ENCODE data around the gene PPP2R5C. TPM values are rescaled to one million over a fixed set of nuclear protein-coding genes. Genes with fewer than 3 reads are reported as not detected.
A peak's percentile ranks its signal among the peaks of the same experiment; 100 is the strongest.

The PPP2R5C gene
- total and polyA plus RNA-seq, 9 of the 15 experiments (the other 6 are each of a cell fraction or from before 2014, with no cell fraction given), result 284 to 617 (median 395) TPM

DNA sequence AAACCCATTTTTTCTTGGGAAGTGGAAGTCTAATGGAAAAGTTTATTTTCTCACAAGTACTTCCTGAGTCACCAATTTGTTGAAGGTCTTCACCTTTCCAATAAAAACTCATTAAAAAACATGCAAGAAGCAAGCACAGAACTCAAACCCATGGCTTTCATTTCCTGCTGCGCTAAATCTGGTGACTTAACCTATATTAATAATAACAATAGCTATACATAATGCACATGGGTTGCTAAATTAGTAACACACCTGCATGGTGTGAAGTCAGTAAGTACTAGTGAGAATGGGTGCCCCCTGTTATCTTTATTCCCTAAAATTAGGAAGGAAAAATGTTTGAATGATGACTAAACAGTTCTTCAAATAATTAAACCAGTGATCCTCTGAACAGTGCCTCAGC is 52.3 kb downstream of the PPP2R5C start:
- Histone ChIP-seq H3K27ac (ENCODE audit: extremely low read depth, low read depth, low read length) (peak overlapping the region; percentile 10; the same call in 1 of the 3 replicates), H3K4me1 (replicated peaks in 1 of 2; ENCODE audit: control insufficient read depth in 2 of 2, insufficient read depth in 2 of 2, low read length in 2 of 2) (peaks cover 6 to 52% of the 10 kb centered on the region in 2 experiments), H3K79me2 (ENCODE audit: control insufficient read depth, insufficient read depth, low read length) (peaks cover 97% of the 10 kb centered on the region), H3K27me3 (ENCODE audit: control insufficient read depth in 2 of 2, insufficient read depth in 2 of 2, low read length in 2 of 2) (no peaks in the 10 kb centered on the region), H3K4me2 (ENCODE audit: insufficient read depth, low read length) (no peak overlapping the region), H3K9me3 (replicated peaks; ENCODE audit: control insufficient read depth, insufficient read depth, low read depth, low read length) (no peaks in the 10 kb centered on the region), H4K20me1 (replicated peaks; ENCODE audit: control insufficient read depth, insufficient read depth, low read length) (peaks cover 8% of the 10 kb centered on the region; the same call in 1 of the 2 replicates), H3K4me3 (no peak overlapping the region), H3K9me1 (ENCODE audit: control insufficient read depth, insufficient read depth, low read length) (peaks cover 11% of the 10 kb centered on the region), H2AFZ (ENCODE audit: low read depth, low read length) (no peak overlapping the region), H3K36me3 (ENCODE audit: control insufficient read depth, insufficient read depth, low read length) (peaks cover 65% of the 10 kb centered on the region), H3K9ac (ENCODE audit: insufficient read depth in 1 of 2, low read depth in 2 of 2, low read length in 2 of 2) (no peak overlapping the region)
- FAIRE-seq (no peak), ATAC-seq (no peak), DNase-seq (ENCODE audit: extremely low read depth in 1 of 4, low spot score in 3 of 4) (no peak)
- in situ Hi-C loops (cut with MboI), result no loop called here
- ChIA-PET CTCF (ENCODE audit: low intra/inter-chr PET ratio) (no interaction called here), POLR2A (interaction anchor here (1.0 to 3.7 kb wide), 2 partner anchors 12 to 15 kb away, joined by 4 to 11 read pairs; no protein-coding TSS in a partner anchor)
- intact Hi-C loops (cut with micrococcal nuclease), result no loop called here
- TF ChIP-seq ZNF174 (CRISPR knock-in tag; IDR thresholded peaks at IDR 0.05) (no peak), SMAD1 (IDR thresholded peaks at IDR 0.05; ENCODE audit: low read depth, low read length, partially characterized antibody) (no peak), ZC3H8 (IDR thresholded peaks at IDR 0.05) (no peak), ZNF347 (CRISPR knock-in tag; IDR thresholded peaks at IDR 0.05; ENCODE audit: low read depth) (no peak), ARID2 (IDR thresholded peaks at IDR 0.05) (no peak), JUND (IDR thresholded peaks at IDR 0.05; ENCODE audit: borderline replicate concordance, low read depth, low read length) (no peak), JUND (tag; IDR thresholded peaks at IDR 0.05; ENCODE audit: borderline replicate concordance, low read depth, low read length) (no peak), ILK (tag; IDR thresholded peaks at IDR 0.05; ENCODE audit: borderline replicate concordance, low read depth) (no peak), ARHGAP35 (IDR thresholded peaks at IDR 0.05; ENCODE audit: partially characterized antibody) (no peak), ZNF146 (CRISPR knock-in tag; IDR thresholded peaks at IDR 0.05; ENCODE audit: unreplicated experiment) (no peak), ZNF436 (CRISPR knock-in tag; IDR thresholded peaks at IDR 0.05) (no peak), ELK3 (CRISPR knock-in tag; IDR thresholded peaks at IDR 0.05) (no peak), NR3C1 (CRISPR knock-in tag; IDR thresholded peaks at IDR 0.05) (no peak), ZFPM2 (CRISPR knock-in tag; IDR thresholded peaks at IDR 0.05) (no peak), ZNF3 (CRISPR knock-in tag; IDR thresholded peaks at IDR 0.05) (no peak), MAX (CRISPR knock-in tag; IDR thresholded peaks at IDR 0.05) (no peak), ZBTB5 (IDR thresholded peaks at IDR 0.05) (no peak), ZNF695 (CRISPR knock-in tag; IDR thresholded peaks at IDR 0.05) (no peak)
- TF ChIP-seq, protein P1, sequence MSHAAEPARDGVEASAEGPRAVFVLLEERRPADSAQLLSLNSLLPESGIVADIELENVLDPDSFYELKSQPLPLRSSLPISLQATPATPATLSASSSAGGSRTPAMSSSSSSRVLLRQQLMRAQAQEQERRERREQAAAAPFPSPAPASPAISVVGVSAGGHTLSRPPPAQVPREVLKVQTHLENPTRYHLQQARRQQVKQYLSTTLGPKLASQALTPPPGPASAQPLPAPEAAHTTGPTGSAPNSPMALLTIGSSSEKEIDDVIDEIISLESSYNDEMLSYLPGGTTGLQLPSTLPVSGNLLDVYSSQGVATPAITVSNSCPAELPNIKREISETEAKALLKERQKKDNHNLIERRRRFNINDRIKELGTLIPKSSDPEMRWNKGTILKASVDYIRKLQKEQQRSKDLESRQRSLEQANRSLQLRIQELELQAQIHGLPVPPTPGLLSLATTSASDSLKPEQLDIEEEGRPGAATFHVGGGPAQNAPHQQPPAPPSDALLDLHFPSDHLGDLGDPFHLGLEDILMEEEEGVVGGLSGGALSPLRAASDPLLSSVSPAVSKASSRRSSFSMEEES (CRISPR knock-in tag; IDR thresholded peaks at IDR 0.05), result no peak
- BruUV-seq (replicated peaks), result no TSS peak
- WGBS (ENCODE audit: insufficient coverage, low coverage, missing lambda C conversion rate), result 100% methylated on average over 1 of the region's 1 CpG
